Measurements from ENCODE around the gene PCDHA11.

GRCh38 chr5:140823475-140823874 is 45.3 kb upstream of the PCDHA11 start:
- TF ChIP-seq CTCF (IDR thresholded peaks at IDR 0.05) = no peak
- no peak for TF ChIP-seq ZFX (IDR thresholded peaks at IDR 0.05; ENCODE audit: borderline replicate concordance)
